PC-3 (cell line): ENCODE measurements around the gene TXK. TPM values are rescaled to one million over a fixed set of nuclear protein-coding genes. Genes with fewer than 3 reads are reported as not detected.

ENCODE experiments used
- ATAC-seq: fragments of 200-7000 bp; cut with Tn5 transposase; 2 replicates; pipeline ENCODE4 v1.9.1; 2020; ENCODE audit warnings: mild to moderate bottlenecking, moderate library complexity
- BruUV-seq: library from RNA; stranded (reverse); fragments of 400-500 nt; replicated peaks from 2 replicates; lab custom pipeline; 2021; lab: Mats Ljungman, UMichigan
- CTCF ChIA-PET: fragments of 300-600 bp; sonication (Branson Sonifier 250); formaldehyde crosslinking; loops from one replicate; lab custom pipeline; 2022; ENCODE audit warnings: antibody characterized with exemption; lab: Charles Lee
- POLR2A ChIA-PET: fragments of 300-600 bp; sonication (Branson Sonifier 250); formaldehyde crosslinking; loops from one replicate; lab custom pipeline; 2022; ENCODE audit warnings: antibody characterized with exemption; ENCODE audit not compliant: unreplicated experiment; lab: Charles Lee
- DNase-seq: peaks from one replicate; pipeline ENCODE4 v3.0.0-alpha.2; 2015
- H2AFZ ChIP-seq: fragments of 300-600 bp; sonication (generic); 2 replicates; pipeline ENCODE4 v1.6.0; 2016; ENCODE audit warnings: antibody characterized with exemption, low read length
- H3F3A ChIP-seq: fragments of 300-600 bp; sonication (generic); one replicate; pipeline ENCODE4 v1.6.0; 2017; ENCODE audit warnings: antibody characterized with exemption, low read length, control low read depth, mild to moderate bottlenecking; ENCODE audit not compliant: unreplicated experiment
- H3K27ac ChIP-seq: fragments of 300-600 bp; sonication (generic); 2 replicates; pipeline ENCODE4 v1.5.1; 2016; ENCODE audit warnings: mild to moderate bottlenecking, low read length
- H3K27me3 ChIP-seq: fragments of 300-600 bp; sonication (generic); 2 replicates; pipeline ENCODE4 v1.6.1; 2016; ENCODE audit warnings: low read length, mixed read lengths
- H3K36me3 ChIP-seq: fragments of 300-600 bp; sonication (generic); 2 replicates; pipeline ENCODE4 v1.6.1; 2016; ENCODE audit warnings: low read depth, mixed run types, low read length, mixed read lengths
- H3K4me1 ChIP-seq: fragments of 300-600 bp; sonication (generic); 2 replicates; pipeline ENCODE4 v1.5.1; 2016; ENCODE audit warnings: low read length; ENCODE audit not compliant: insufficient read depth
- H3K4me2 ChIP-seq: fragments of 300-600 bp; sonication (generic); 2 replicates; pipeline ENCODE4 v1.6.0; 2016; ENCODE audit warnings: low read length
- H3K4me3 ChIP-seq: fragments of 300-600 bp; sonication (generic); 2 replicates; pipeline ENCODE4 v1.5.1; 2016; ENCODE audit warnings: mild to moderate bottlenecking, low read length, mixed read lengths
- H3K79me2 ChIP-seq: fragments of 300-600 bp; sonication (generic); 2 replicates; pipeline ENCODE4 v1.6.1; 2017; ENCODE audit warnings: low read length, mixed read lengths
- H3K9ac ChIP-seq: fragments of 300-600 bp; sonication (generic); 2 replicates; pipeline ENCODE4 v1.6.0; 2016; ENCODE audit warnings: mild to moderate bottlenecking, low read length
- H3K9me2 ChIP-seq: fragments of 300-600 bp; sonication (generic); replicated peaks from 2 replicates; pipeline ENCODE4 v1.6.1; 2016; ENCODE audit warnings: mixed run types, low read length, mixed read lengths
- H3K9me3 ChIP-seq: fragments of 300-600 bp; sonication (generic); 2 replicates; pipeline ENCODE4 v1.6.1; 2016; ENCODE audit warnings: low read length, mixed read lengths
- H4K20me1 ChIP-seq: fragments of 300-600 bp; sonication (generic); 2 replicates; pipeline ENCODE4 v1.6.1; 2016; ENCODE audit warnings: low read length, mixed read lengths
- EZH2 ChIP-seq: fragments of 300-600 bp; sonication (generic); IDR thresholded peaks from one replicate; pipeline ENCODE4 v1.6.1; 2017; ENCODE audit warnings: antibody characterized with exemption, mild to moderate bottlenecking, low read length; ENCODE audit not compliant: unreplicated experiment
- EZH2phosphoT487 ChIP-seq: fragments of 300-600 bp; sonication (generic); IDR thresholded peaks from 2 replicates; pipeline ENCODE4 v1.6.1; 2018; ENCODE audit warnings: mild to moderate bottlenecking, antibody characterized with exemption, low read length, borderline replicate concordance
- intact Hi-C: fragments of 100-400 bp; cut with micrococcal nuclease; formaldehyde crosslinking; loops from 2 replicates; pipeline ENCODE4 v1.9.0; 2023
- total RNA-seq: library from RNA; depleted of rRNA; stranded (reverse); fragments of >200 nt; gene quantifications from 2 replicates; pipeline ENCODE4 v1.2.3, GENCODE V29; 2014
- TF ChIP-seq, protein P1 (sequence below): fragments of 300-600 bp; sonication (generic); conservative IDR thresholded peaks from 2 replicates; pipeline ENCODE4 v1.5.1; 2017; ENCODE audit warnings: antibody characterized with exemption, low read depth, mild to moderate bottlenecking, low read length

TXK gene
- total RNA-seq, 1 experiment from 2014 or later: 2.6 TPM

DNA sequence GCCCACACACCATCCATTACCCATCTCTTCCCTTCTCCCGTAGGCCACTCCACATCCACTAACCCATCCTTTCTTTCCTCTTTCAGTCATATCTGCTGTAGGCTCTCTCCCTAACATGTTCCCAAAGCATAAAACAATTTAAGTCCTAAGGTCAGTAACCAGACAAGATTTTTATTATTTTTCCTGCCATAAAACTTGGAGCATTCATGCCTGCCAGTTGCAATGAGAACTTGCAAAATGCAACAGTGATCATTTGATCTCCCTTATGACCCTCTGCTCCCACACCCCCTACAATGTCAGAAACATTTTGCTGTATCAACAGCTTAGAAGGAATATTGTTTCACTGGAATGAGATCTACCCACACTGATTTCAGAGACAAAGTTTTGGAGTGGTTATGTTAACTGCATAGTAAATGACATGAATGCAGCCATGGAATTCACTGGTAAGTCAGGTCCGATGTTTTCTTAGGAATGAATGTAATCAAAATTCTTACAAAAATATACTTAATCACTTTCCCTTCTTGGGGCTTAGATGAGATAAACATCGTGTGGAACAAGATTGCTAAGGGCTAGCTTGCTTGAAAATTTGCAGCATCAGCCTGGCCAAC, 111.8 kb downstream of the TXK start:
- peaks cover 8% of the 10 kb centered on the region for H3K4me1 ChIP-seq
- no peaks in the 10 kb centered on the region for H3K9me3 ChIP-seq
- peaks cover 30% of the 10 kb centered on the region for H3K79me2 ChIP-seq
- ATAC-seq (no peak), DNase-seq (no peak)
- ChIA-PET POLR2A (no interaction called here), CTCF (no interaction called here)
- TF ChIP-seq EZH2phosphoT487 (no peak), EZH2 (no peak)
- TF ChIP-seq, protein P1, sequence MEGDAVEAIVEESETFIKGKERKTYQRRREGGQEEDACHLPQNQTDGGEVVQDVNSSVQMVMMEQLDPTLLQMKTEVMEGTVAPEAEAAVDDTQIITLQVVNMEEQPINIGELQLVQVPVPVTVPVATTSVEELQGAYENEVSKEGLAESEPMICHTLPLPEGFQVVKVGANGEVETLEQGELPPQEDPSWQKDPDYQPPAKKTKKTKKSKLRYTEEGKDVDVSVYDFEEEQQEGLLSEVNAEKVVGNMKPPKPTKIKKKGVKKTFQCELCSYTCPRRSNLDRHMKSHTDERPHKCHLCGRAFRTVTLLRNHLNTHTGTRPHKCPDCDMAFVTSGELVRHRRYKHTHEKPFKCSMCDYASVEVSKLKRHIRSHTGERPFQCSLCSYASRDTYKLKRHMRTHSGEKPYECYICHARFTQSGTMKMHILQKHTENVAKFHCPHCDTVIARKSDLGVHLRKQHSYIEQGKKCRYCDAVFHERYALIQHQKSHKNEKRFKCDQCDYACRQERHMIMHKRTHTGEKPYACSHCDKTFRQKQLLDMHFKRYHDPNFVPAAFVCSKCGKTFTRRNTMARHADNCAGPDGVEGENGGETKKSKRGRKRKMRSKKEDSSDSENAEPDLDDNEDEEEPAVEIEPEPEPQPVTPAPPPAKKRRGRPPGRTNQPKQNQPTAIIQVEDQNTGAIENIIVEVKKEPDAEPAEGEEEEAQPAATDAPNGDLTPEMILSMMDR: no peak
- intact Hi-C loops: no loop called here
- peaks cover 16% of the 10 kb centered on the region for H3K36me3 ChIP-seq
- H3K9me2 ChIP-seq: no peaks in the 10 kb centered on the region
- H4K20me1 ChIP-seq: no peaks in the 10 kb centered on the region
- no peak overlapping the region for H3K4me2 ChIP-seq
- no peaks in the 10 kb centered on the region for H3F3A ChIP-seq
- H3K27ac ChIP-seq: no peak overlapping the region
- H2AFZ ChIP-seq: no peak overlapping the region
- BruUV-seq: no TSS peak
- no peak overlapping the region for H3K9ac ChIP-seq
- no peaks in the 10 kb centered on the region for H3K27me3 ChIP-seq
- no peak overlapping the region for H3K4me3 ChIP-seq

DNA sequence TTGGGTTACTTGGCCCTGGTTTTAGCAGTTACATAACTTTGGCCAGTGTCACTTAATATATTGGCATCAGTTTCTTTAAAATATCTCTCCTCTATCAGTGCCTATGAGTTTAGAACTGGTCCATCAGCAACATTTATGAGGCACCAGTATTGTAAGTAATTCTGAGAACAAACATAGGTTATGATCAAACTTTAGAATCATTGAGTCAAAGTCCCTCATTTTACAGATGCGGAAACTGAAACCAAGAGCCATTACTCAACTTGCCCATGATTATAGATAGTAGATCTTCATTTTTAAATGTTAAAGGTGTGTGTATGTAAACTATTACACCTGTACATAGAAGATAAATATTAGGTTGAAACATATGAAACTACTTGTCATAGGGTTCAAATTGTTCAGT, 113.0 kb downstream of the TXK start:
- Histone ChIP-seq H3K4me2 (no peak overlapping the region), H3K27me3 (no peaks in the 10 kb centered on the region), H3K4me1 (peaks cover 8% of the 10 kb centered on the region), H3K9me3 (no peaks in the 10 kb centered on the region), H3K36me3 (peaks cover 11% of the 10 kb centered on the region; the same call in 1 of the 2 replicates), H3K9me2 (no peaks in the 10 kb centered on the region), H3K4me3 (no peak overlapping the region), H2AFZ (no peak overlapping the region), H3K9ac (no peak overlapping the region), H3K27ac (no peak overlapping the region), H3K79me2 (peaks cover 30% of the 10 kb centered on the region), H3F3A (no peaks in the 10 kb centered on the region), H4K20me1 (no peaks in the 10 kb centered on the region)
- no TSS peak for BruUV-seq
- ChIA-PET POLR2A (no interaction called here), CTCF (no interaction called here)
- DNase-seq (no peak), ATAC-seq (no peak)
- TF ChIP-seq EZH2phosphoT487 (no peak), EZH2 (no peak)
- TF ChIP-seq, protein P1: no peak
- intact Hi-C loops: no loop called here

DNA sequence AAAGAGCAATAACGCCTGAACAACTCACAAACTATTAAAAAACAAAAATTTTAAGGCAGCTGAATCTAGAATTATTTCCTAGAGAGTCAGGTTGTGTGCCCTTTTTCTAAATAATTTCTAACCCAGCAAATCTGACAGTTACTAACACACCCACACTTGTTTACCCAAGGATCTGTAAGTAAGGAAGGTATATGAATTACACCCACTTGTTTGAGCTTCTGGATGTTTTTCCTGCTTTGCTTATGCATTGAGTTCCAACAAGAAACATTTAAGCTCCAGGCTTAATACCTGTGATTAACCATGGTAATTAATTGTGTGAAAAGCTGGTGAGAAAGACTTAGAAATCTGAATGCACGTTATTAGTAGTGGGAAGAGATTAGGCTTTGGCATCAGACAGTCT, 115.9 kb downstream of the TXK start:
- H3K4me3 ChIP-seq: peak overlapping the region; percentile 83
- peak overlapping the region; percentile 96; the same call in 1 of the 2 replicates for H3K9ac ChIP-seq
- ATAC-seq: no peak
- peaks cover 19% of the 10 kb centered on the region for H3K4me1 ChIP-seq
- H2AFZ ChIP-seq: no peak overlapping the region
- H3F3A ChIP-seq: no peaks in the 10 kb centered on the region
- H3K27ac ChIP-seq: no peak overlapping the region
- TF ChIP-seq EZH2phosphoT487: no peak
- TF ChIP-seq, protein P1: no peak
- no peak for TF ChIP-seq EZH2
- peaks cover 33% of the 10 kb centered on the region for H3K79me2 ChIP-seq
- H3K4me2 ChIP-seq: peak overlapping the region; percentile 91
- DNase-seq: no peak
- no TSS peak for BruUV-seq
- H3K36me3 ChIP-seq: no peaks in the 10 kb centered on the region
- ChIA-PET POLR2A (interaction anchor here (0.6 kb wide), 1 partner anchor 110 kb away, joined by 6 read pairs; no protein-coding TSS in a partner anchor), CTCF (interaction anchor here (0.6 kb wide), 1 partner anchor 25 kb away, joined by 4 read pairs; no protein-coding TSS in a partner anchor)
- no peaks in the 10 kb centered on the region for H3K9me3 ChIP-seq
- no peaks in the 10 kb centered on the region for H3K27me3 ChIP-seq
- no peaks in the 10 kb centered on the region for H4K20me1 ChIP-seq
- H3K9me2 ChIP-seq: no peaks in the 10 kb centered on the region
- intact Hi-C loops: loop anchor here (5.0 kb wide), 1 partner anchor 91 kb away; no protein-coding TSS in a partner anchor
